CD14-positive monocyte (primary cell): Measurements from ENCODE around the gene FRMPD4. TPM values are rescaled to one million over a fixed set of nuclear protein-coding genes. Genes with fewer than 3 reads are reported as not detected.

Experiments used
- DNase-seq, 3 donors: peaks; one replicate each; pipeline ENCODE4 v3.0.0-alpha.2; 2011 to 2022
- H2AFZ ChIP-seq: 2 replicates; pipeline ENCODE4 v1.6.0; 2012; ENCODE audit warnings: mild to moderate bottlenecking, low read depth, low read length, inconsistent platforms; ENCODE audit not compliant: insufficient read depth, poor library complexity, severe bottlenecking
- H3K27ac ChIP-seq, 2 donors: 1 replicate in 1 of 2; 2 replicates in 1 of 2; pipeline ENCODE4 v1.5.1; 2012 to 2013; ENCODE audit warnings: low read length in 2 of 2, control low read depth in 1 of 2, inconsistent platforms in 1 of 2, low read depth in 1 of 2, mild to moderate bottlenecking in 1 of 2
- H3K27me3 ChIP-seq, 2 donors: one replicate each; pipeline versions ENCODE4 v1.6.0 to v1.6.1; 2011 to 2013; ENCODE audit warnings: low read length in 2 of 2; ENCODE audit not compliant: control insufficient read depth in 2 of 2, insufficient read depth in 2 of 2
- H3K36me3 ChIP-seq, 2 donors: replicated peaks in 1 of 2; 1 replicate in 1 of 2; 2 replicates in 1 of 2; pipeline versions ENCODE4 v1.5.1 to v1.6.1; 2012 to 2013; ENCODE audit warnings: low read length in 2 of 2, control low read depth in 1 of 2, inconsistent platforms in 1 of 2, mild to moderate bottlenecking in 1 of 2; ENCODE audit not compliant: insufficient read depth in 2 of 2, control insufficient read depth in 1 of 2
- H3K4me1 ChIP-seq, 2 donors: 1 replicate in 1 of 2; 2 replicates in 1 of 2; pipeline versions ENCODE4 v1.5.1 to v1.6.1; 2012 to 2013; ENCODE audit warnings: low read length in 2 of 2, control low read depth in 1 of 2, inconsistent platforms in 1 of 2, mild to moderate bottlenecking in 1 of 2, moderate library complexity in 1 of 2; ENCODE audit not compliant: insufficient read depth in 2 of 2, control insufficient read depth in 1 of 2
- H3K4me2 ChIP-seq: replicated peaks from 2 replicates; pipeline ENCODE3; 2012; ENCODE audit warnings: low read length, moderate library complexity, mild to moderate bottlenecking; ENCODE audit not compliant: poor library complexity, severe bottlenecking; ENCODE audit errors: extremely low read depth
- H3K4me3 ChIP-seq, 3 experiments: fragments of 200-600 bp in 1 of 3; sonication (generic) in 1 of 3; replicated peaks in 1 of 3; 1 replicate in 2 of 3; 2 replicates in 1 of 3; pipeline ENCODE4 v1.5.1; 2011 to 2013; ENCODE audit warnings: low read length in 3 of 3, mild to moderate bottlenecking in 3 of 3, control low read depth in 2 of 3, low read depth in 2 of 3, inconsistent platforms in 1 of 3, moderate library complexity in 1 of 3
- H3K79me2 ChIP-seq: 2 replicates; pipeline ENCODE4 v1.6.0; 2012; ENCODE audit warnings: mild to moderate bottlenecking, control low read depth, inconsistent platforms, low read length, moderate library complexity; ENCODE audit not compliant: insufficient read depth
- H3K9ac ChIP-seq: 2 replicates; pipeline ENCODE4 v1.6.0; 2017; ENCODE audit warnings: low read length, mild to moderate bottlenecking; ENCODE audit not compliant: insufficient read depth, poor library complexity, severe bottlenecking
- H3K9me3 ChIP-seq, 2 donors: replicated peaks in 1 of 2; 1 replicate in 1 of 2; 2 replicates in 1 of 2; pipeline versions ENCODE4 v1.5.1 to v1.6.1; 2012 to 2013; ENCODE audit warnings: low read length in 2 of 2, control low read depth in 1 of 2; ENCODE audit not compliant: control insufficient read depth in 1 of 2, insufficient read depth in 1 of 2
- H4K20me1 ChIP-seq: 2 replicates; pipeline ENCODE4 v1.6.0; 2012; ENCODE audit warnings: mild to moderate bottlenecking, low read length, control low read depth, moderate library complexity; ENCODE audit not compliant: insufficient read depth
- H3K27ac Mint-ChIP-seq, 7 donors: one replicate each; pipeline ENCODE4 v1.8.0; 2020; ENCODE audit warnings: mild to moderate bottlenecking in 7 of 7, mixed read lengths in 7 of 7, moderate library complexity in 6 of 7, inconsistent platforms in 2 of 7
- H3K27me3 Mint-ChIP-seq, 3 donors: one replicate each; pipeline ENCODE4 v1.8.0; 2021 to 2022; ENCODE audit warnings: low read depth in 3 of 3, mild to moderate bottlenecking in 3 of 3, mixed read lengths in 3 of 3, moderate library complexity in 3 of 3, inconsistent platforms in 1 of 3
- H3K36me3 Mint-ChIP-seq, 2 donors: one replicate each; pipeline ENCODE4 v1.8.0; 2020; ENCODE audit warnings: mixed read lengths in 2 of 2, inconsistent platforms in 1 of 2, mild to moderate bottlenecking in 1 of 2
- H3K4me1 Mint-ChIP-seq: one replicate; pipeline ENCODE4 v1.8.0; 2020; ENCODE audit warnings: mild to moderate bottlenecking, mixed read lengths
- H3K4me3 Mint-ChIP-seq, 2 donors: one replicate each; pipeline ENCODE4 v1.8.0; 2020; ENCODE audit warnings: mild to moderate bottlenecking in 2 of 2, mixed read lengths in 2 of 2, moderate library complexity in 1 of 2
- H3K9me3 Mint-ChIP-seq, 7 donors: one replicate each; pipeline ENCODE4 v1.8.0; 2020 to 2022; ENCODE audit warnings: mixed read lengths in 7 of 7, mild to moderate bottlenecking in 6 of 7, moderate library complexity in 6 of 7, inconsistent platforms in 2 of 7
- WGBS: methylation state at CpG from one replicate; pipeline ENCODE4 v1.1.5; 2013; ENCODE audit warnings: missing lambda C conversion rate; ENCODE audit not compliant: insufficient coverage; 5-methylcytosine and 5-hydroxymethylcytosine counted together
- intact Hi-C, 2 donors: fragments of 100-400 bp; cut with micrococcal nuclease; formaldehyde crosslinking; loops; one replicate each; pipeline versions ENCODE4 v1.15.0 to v1.15.1; 2023
- polyA plus RNA-seq, 3 donors: library from polyadenylated mRNA; depleted of rRNA in 1 of 3; unstranded in 2 of 3; stranded (reverse) in 1 of 3; fragments of 300-500 nt in 2 of 3; fragments of >200 nt in 1 of 3; fragmentation: Illumina TruSeq in 2 of 3; gene quantifications; 1 replicate in 2 of 3; 2 replicates in 1 of 3; pipeline ENCODE4 v1.2.3, GENCODE V29; 2012 to 2021
- TF ChIP-seq, protein P1 (sequence below): fragments of 200-600 bp; IDR thresholded peaks from one replicate; pipeline ENCODE4 v1.8.0; 2022; ENCODE audit warnings: antibody characterized with exemption, mild to moderate bottlenecking

FRMPD4 gene
- polyA plus RNA-seq, 3 donors: not detected

DNA sequence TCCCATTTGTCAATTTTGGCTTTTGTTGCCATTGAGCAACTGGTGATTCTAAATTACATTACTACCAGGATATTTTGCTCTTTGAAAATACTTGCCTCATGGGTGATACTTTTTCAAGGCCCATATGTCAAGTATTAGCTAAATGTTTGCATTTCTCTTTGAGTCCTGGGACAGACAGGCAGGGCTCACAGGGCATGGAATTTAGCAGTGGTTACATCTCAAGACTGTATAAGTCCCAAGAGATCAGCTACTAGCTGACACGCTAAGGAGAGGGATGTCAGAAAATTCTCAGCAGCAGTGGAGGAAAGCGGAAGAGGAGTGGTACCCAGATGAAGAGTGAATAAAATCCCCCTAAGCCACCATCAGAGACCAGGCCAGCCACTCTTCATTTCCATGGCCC is 224.9 kb downstream of the FRMPD4 start:
- H3K27me3 ChIP-seq: no peaks in the 10 kb centered on the region
- H3K9me3 Mint-ChIP-seq: peaks cover 0 to 10% (median 4%) of the 10 kb centered on the region in 7 donors
- no peak overlapping the region for H3K4me3 Mint-ChIP-seq
- H3K4me1 Mint-ChIP-seq: no peaks in the 10 kb centered on the region
- H3K27me3 Mint-ChIP-seq: peaks cover 0 to 3% (median 0%) of the 10 kb centered on the region in 3 donors
- intact Hi-C loops: no loop called here
- no peak overlapping the region for H3K4me2 ChIP-seq
- H3K27ac ChIP-seq: no peak overlapping the region
- H3K79me2 ChIP-seq: no peaks in the 10 kb centered on the region
- no peaks in the 10 kb centered on the region for H3K36me3 ChIP-seq
- H3K36me3 Mint-ChIP-seq: no peaks in the 10 kb centered on the region
- no peak overlapping the region for H3K27ac Mint-ChIP-seq
- no peaks in the 10 kb centered on the region for H4K20me1 ChIP-seq
- no peaks in the 10 kb centered on the region for H3K4me1 ChIP-seq
- no peak overlapping the region for H3K9ac ChIP-seq
- no peak overlapping the region for H3K4me3 ChIP-seq
- H2AFZ ChIP-seq: no peak overlapping the region
- TF ChIP-seq, protein P1, sequence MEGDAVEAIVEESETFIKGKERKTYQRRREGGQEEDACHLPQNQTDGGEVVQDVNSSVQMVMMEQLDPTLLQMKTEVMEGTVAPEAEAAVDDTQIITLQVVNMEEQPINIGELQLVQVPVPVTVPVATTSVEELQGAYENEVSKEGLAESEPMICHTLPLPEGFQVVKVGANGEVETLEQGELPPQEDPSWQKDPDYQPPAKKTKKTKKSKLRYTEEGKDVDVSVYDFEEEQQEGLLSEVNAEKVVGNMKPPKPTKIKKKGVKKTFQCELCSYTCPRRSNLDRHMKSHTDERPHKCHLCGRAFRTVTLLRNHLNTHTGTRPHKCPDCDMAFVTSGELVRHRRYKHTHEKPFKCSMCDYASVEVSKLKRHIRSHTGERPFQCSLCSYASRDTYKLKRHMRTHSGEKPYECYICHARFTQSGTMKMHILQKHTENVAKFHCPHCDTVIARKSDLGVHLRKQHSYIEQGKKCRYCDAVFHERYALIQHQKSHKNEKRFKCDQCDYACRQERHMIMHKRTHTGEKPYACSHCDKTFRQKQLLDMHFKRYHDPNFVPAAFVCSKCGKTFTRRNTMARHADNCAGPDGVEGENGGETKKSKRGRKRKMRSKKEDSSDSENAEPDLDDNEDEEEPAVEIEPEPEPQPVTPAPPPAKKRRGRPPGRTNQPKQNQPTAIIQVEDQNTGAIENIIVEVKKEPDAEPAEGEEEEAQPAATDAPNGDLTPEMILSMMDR: no peak
- H3K9me3 ChIP-seq: no peaks in the 10 kb centered on the region
- DNase-seq: no peak
- WGBS: no CpG with 5 or more reads among the region's 2 CpGs

DNA sequence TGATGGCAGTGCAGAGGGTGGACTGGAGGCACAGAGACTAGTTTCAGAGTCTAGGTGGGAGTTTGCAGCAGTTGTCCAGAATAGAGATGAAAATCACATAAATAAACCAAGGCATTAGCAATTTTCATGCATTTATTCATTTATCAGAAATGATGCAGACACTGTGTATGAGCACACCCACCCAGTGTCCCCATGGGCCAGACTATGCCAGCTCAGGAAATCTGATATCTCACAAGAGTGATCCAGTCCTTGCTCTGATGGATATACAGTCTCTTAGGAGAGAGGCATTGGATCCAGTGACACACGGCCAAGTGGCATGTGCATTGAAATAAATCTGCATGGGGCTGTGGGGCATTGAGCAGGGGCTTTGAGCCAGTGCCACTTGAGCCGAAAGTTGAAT is 228.2 kb downstream of the FRMPD4 start:
- Histone ChIP-seq H3K27ac (no peak overlapping the region), H3K4me1 (no peaks in the 10 kb centered on the region), H4K20me1 (no peaks in the 10 kb centered on the region), H3K4me2 (no peak overlapping the region), H3K36me3 (no peaks in the 10 kb centered on the region), H3K79me2 (no peaks in the 10 kb centered on the region), H2AFZ (no peak overlapping the region), H3K4me3 (no peak overlapping the region), H3K27me3 (no peaks in the 10 kb centered on the region), H3K9me3 (no peaks in the 10 kb centered on the region), H3K9ac (no peak overlapping the region)
- 90% methylated on average over 2 of the region's 2 CpGs for WGBS
- peaks cover 0 to 3% (median 0%) of the 10 kb centered on the region in 3 donors for H3K27me3 Mint-ChIP-seq
- H3K4me1 Mint-ChIP-seq: no peaks in the 10 kb centered on the region
- no peak overlapping the region for H3K27ac Mint-ChIP-seq
- no peak overlapping the region for H3K4me3 Mint-ChIP-seq
- H3K36me3 Mint-ChIP-seq: no peaks in the 10 kb centered on the region
- peaks cover 0 to 10% (median 4%) of the 10 kb centered on the region in 7 donors for H3K9me3 Mint-ChIP-seq
- no peak for DNase-seq
- intact Hi-C loops: no loop called here
- TF ChIP-seq, protein P1: no peak
